Nephron (organoid): ENCODE results near the gene PLCB1.

ENCODE experiments used
- H3K27ac Mint-ChIP-seq, 3 experiments: 2 replicates each; pipeline ENCODE4 v1.8.0; 2020; ENCODE audit warnings: mixed read lengths in 3 of 3, mild to moderate bottlenecking in 2 of 3, moderate library complexity in 1 of 3
- H3K27me3 Mint-ChIP-seq: 2 replicates; pipeline ENCODE4 v1.8.0; 2021; ENCODE audit warnings: low read depth, mild to moderate bottlenecking, moderate library complexity, mixed read lengths
- H3K36me3 Mint-ChIP-seq: 2 replicates; pipeline ENCODE4 v1.8.0; 2020; ENCODE audit warnings: low read depth, mixed read lengths
- H3K4me1 Mint-ChIP-seq: 2 replicates; pipeline ENCODE4 v1.8.0; 2020; ENCODE audit warnings: mixed read lengths
- H3K4me3 Mint-ChIP-seq, 3 experiments: 2 replicates each; pipeline ENCODE4 v1.8.0; 2020; ENCODE audit warnings: mild to moderate bottlenecking in 3 of 3, mixed read lengths in 3 of 3, moderate library complexity in 2 of 3
- H3K9me3 Mint-ChIP-seq: 2 replicates; pipeline ENCODE4 v1.8.0; 2020; ENCODE audit warnings: mixed read lengths
- CTCF ChIP-seq, 3 experiments: fragments of 200-600 bp; sonication (generic); IDR thresholded peaks; one replicate each; pipeline ENCODE4 v1.5.0; 2021; ENCODE audit warnings: antibody characterized with exemption in 3 of 3; ENCODE audit not compliant: unreplicated experiment in 3 of 3

Gene PLCB1

GRCh38 chr20:8932192-8933165, 800.4 kb downstream of the PLCB1 start:
- Mint-ChIP-seq H3K9me3 (peaks cover 6% of the 10 kb centered on the region), H3K36me3 (no peaks in the 10 kb centered on the region), H3K27me3 (peaks cover 32% of the 10 kb centered on the region), H3K4me3 (no peak overlapping the region), H3K4me1 (peaks cover 23% of the 10 kb centered on the region), H3K27ac (peak overlapping the region; percentile 35 to 84 (median 38))
- no peak for TF ChIP-seq CTCF (IDR thresholded peaks at IDR 0.05; ENCODE audit: unreplicated experiment in 3 of 3)

GRCh38 chr20:8933381-8933807, 801.3 kb downstream of the PLCB1 start:
- Mint-ChIP-seq H3K36me3 (no peaks in the 10 kb centered on the region), H3K4me3 (no peak overlapping the region), H3K27ac (peak overlapping the region; percentile 38 to 84 (median 77)), H3K9me3 (peaks cover 6% of the 10 kb centered on the region), H3K27me3 (peaks cover 36% of the 10 kb centered on the region), H3K4me1 (peaks cover 23% of the 10 kb centered on the region)
- TF ChIP-seq CTCF (IDR thresholded peaks at IDR 0.05; ENCODE audit: unreplicated experiment in 3 of 3), result no peak

GRCh38 chr20:8934362-8934761, 802.3 kb downstream of the PLCB1 start:
- TF ChIP-seq CTCF (IDR thresholded peaks at IDR 0.05; ENCODE audit: unreplicated experiment in 3 of 3), result no peak
- Mint-ChIP-seq H3K27ac (no peak overlapping the region), H3K4me3 (no peak overlapping the region), H3K27me3 (peaks cover 41% of the 10 kb centered on the region), H3K4me1 (peaks cover 23% of the 10 kb centered on the region), H3K9me3 (peaks cover 6% of the 10 kb centered on the region), H3K36me3 (no peaks in the 10 kb centered on the region)
